ENCODE data around the gene PJA1. TPM values are rescaled to one million over a fixed set of nuclear protein-coding genes. Genes with fewer than 3 reads are reported as not detected.

PJA1 gene
- total RNA-seq, 1 donor from 2014 or later, result 54.9 TPM

GRCh38 chrX:69133921-69134542 lies 31.2 kb downstream of the PJA1 start:
- H3K27me3 Mint-ChIP-seq (ENCODE audit: unreplicated experiment), result peaks cover 2% of the 10 kb centered on the region
- H3K36me3 Mint-ChIP-seq (ENCODE audit: unreplicated experiment), result no peaks in the 10 kb centered on the region
- TF ChIP-seq CTCF (IDR thresholded peaks at IDR 0.05; ENCODE audit: partially characterized antibody, unreplicated experiment), result peak; percentile 20
- no peak overlapping the region for H3K4me3 Mint-ChIP-seq (ENCODE audit: unreplicated experiment)
- no peak overlapping the region for H3K27ac Mint-ChIP-seq (ENCODE audit: unreplicated experiment)
- peak; percentile 19 for DNase-seq
- peaks cover 3% of the 10 kb centered on the region for H3K9me3 Mint-ChIP-seq (ENCODE audit: unreplicated experiment)
- H3K4me1 Mint-ChIP-seq (ENCODE audit: low read depth, unreplicated experiment), result peaks cover 16% of the 10 kb centered on the region

- DNase-seq, result no peak
- Mint-ChIP-seq H3K4me3 (ENCODE audit: unreplicated experiment) (no peak overlapping the region), H3K27ac (ENCODE audit: unreplicated experiment) (peak overlapping the region; percentile 64), H3K9me3 (ENCODE audit: unreplicated experiment) (peaks cover 3% of the 10 kb centered on the region), H3K27me3 (ENCODE audit: unreplicated experiment) (peaks cover 4% of the 10 kb centered on the region), H3K36me3 (ENCODE audit: unreplicated experiment) (no peaks in the 10 kb centered on the region), H3K4me1 (ENCODE audit: low read depth, unreplicated experiment) (peaks cover 12% of the 10 kb centered on the region)
- no peak for TF ChIP-seq CTCF (IDR thresholded peaks at IDR 0.05; ENCODE audit: partially characterized antibody, unreplicated experiment)
Observed at GRCh38 chrX:69131886-69132285, 33.4 kb downstream of the PJA1 start.

- Mint-ChIP-seq H3K27ac (ENCODE audit: unreplicated experiment) (no peak overlapping the region), H3K27me3 (ENCODE audit: unreplicated experiment) (peaks cover 4% of the 10 kb centered on the region), H3K4me3 (ENCODE audit: unreplicated experiment) (no peak overlapping the region), H3K36me3 (ENCODE audit: unreplicated experiment) (no peaks in the 10 kb centered on the region), H3K9me3 (ENCODE audit: unreplicated experiment) (peaks cover 3% of the 10 kb centered on the region), H3K4me1 (ENCODE audit: low read depth, unreplicated experiment) (peaks cover 12% of the 10 kb centered on the region)
- DNase-seq, result no peak
- TF ChIP-seq CTCF (IDR thresholded peaks at IDR 0.05; ENCODE audit: partially characterized antibody, unreplicated experiment), result no peak
Observed at GRCh38 chrX:69130439-69130838, 34.8 kb downstream of the PJA1 start.

GRCh38 chrX:69128588-69128987 lies 36.7 kb downstream of the PJA1 start:
- H3K4me3 Mint-ChIP-seq (ENCODE audit: unreplicated experiment), result peak overlapping the region; percentile 69

More at GRCh38 chrX:69128588-69128987, 36.7 kb downstream of the PJA1 start:
- no peak for TF ChIP-seq CTCF (IDR thresholded peaks at IDR 0.05; ENCODE audit: partially characterized antibody, unreplicated experiment)
- peak; percentile 56 for DNase-seq
- H3K27me3 Mint-ChIP-seq (ENCODE audit: unreplicated experiment), result peaks cover 4% of the 10 kb centered on the region
- H3K9me3 Mint-ChIP-seq (ENCODE audit: unreplicated experiment), result peaks cover 2% of the 10 kb centered on the region
- H3K36me3 Mint-ChIP-seq (ENCODE audit: unreplicated experiment), result no peaks in the 10 kb centered on the region
- peaks cover 12% of the 10 kb centered on the region for H3K4me1 Mint-ChIP-seq (ENCODE audit: low read depth, unreplicated experiment)
- no peak overlapping the region for H3K27ac Mint-ChIP-seq (ENCODE audit: unreplicated experiment)
